H1 (cell line): ENCODE results near the gene ARMC5. TPM values are rescaled to one million over a fixed set of nuclear protein-coding genes. Genes with fewer than 3 reads are reported as not detected.
A peak's percentile ranks its signal among the peaks of the same experiment; 100 is the strongest.

Experiments
- JUND ChIP-seq: IDR thresholded peaks from 2 replicates; pipeline ENCODE4 v1.6.1; 2011; ENCODE audit warnings: mild to moderate bottlenecking, improper control_type of control experiment, low read length
- MAX ChIP-seq: IDR thresholded peaks from 2 replicates; pipeline ENCODE4 v1.6.1; 2012; ENCODE audit warnings: inconsistent platforms
- NANOG ChIP-seq: IDR thresholded peaks from 2 replicates; pipeline ENCODE4 v1.6.1; 2011; ENCODE audit warnings: low read length, low read depth, mild to moderate bottlenecking, inconsistent platforms; ENCODE audit not compliant: insufficient read depth, poor library complexity, severe bottlenecking
- SIN3A ChIP-seq, 2 experiments: IDR thresholded peaks in 1 of 2; conservative IDR thresholded peaks in 1 of 2; 2 replicates each; pipeline ENCODE4 v1.6.1; 2011 to 2012; ENCODE audit warnings: low read length in 2 of 2, improper control_type of control experiment in 1 of 2, low read depth in 1 of 2, mild to moderate bottlenecking in 1 of 2
- polyA plus RNA-seq, 7 experiments: library from polyadenylated mRNA; depleted of rRNA in 3 of 7; stranded (reverse) in 5 of 7; unstranded in 2 of 7; fragments of >200 nt in 5 of 7; fragments of 200-250 nt in 2 of 7; gene quantifications; 1 replicate in 5 of 7; 2 replicates in 1 of 7; 4 replicates in 1 of 7; pipeline versions ENCODE4 v1.2.1 to v1.2.3, GENCODE V29; 2011 to 2013; ENCODE audit warnings: missing spikeins in 2 of 7, mixed read lengths in 2 of 7
- total RNA-seq: library from RNA; stranded (reverse); fragmentation: NEBNext Ultra II Directional; extraction: Animal tissue kit (Norgen Biotek cat#: 25700); gene quantifications from 2 replicates; pipeline ENCODE4 v1.2.1, GENCODE V29; 2021

The ARMC5 gene
- total and polyA plus RNA-seq, 2 of the 8 experiments (the other 6 are each of a cell fraction or from before 2014, with no cell fraction given), result 7.8 to 8.7 TPM

- TF ChIP-seq MAX, result 0 out of 2 replicates have a peak, but pooled peaks have one; percentile 44
- TF ChIP-seq NANOG, result no peak
- no peak; a peak in 1 of 4 replicates for TF ChIP-seq SIN3A (conservative IDR thresholded peaks at IDR 0.05 in 1 of 2, IDR thresholded peaks at IDR 0.05 in 1 of 2; ENCODE audit: low read depth in 1 of 2, low read length in 2 of 2)
- no peak for TF ChIP-seq JUND
Observed at GRCh38 chr16:31451681-31452351, 7.5 kb upstream of the ARMC5 start (continued).
